22Rv1 (cell line): Measurements from ENCODE around the gene RABGAP1.

Experiments used
- ZFX ChIP-seq: fragments of 450-650 bp; IDR thresholded peaks from 2 replicates; pipeline ENCODE4 v1.6.1; 2017; ENCODE audit warnings: antibody characterized with exemption, borderline replicate concordance
- TF ChIP-seq, protein P1 (sequence below): fragments of 450-650 bp; IDR thresholded peaks from 2 replicates; pipeline ENCODE4 v1.5.1; 2017; ENCODE audit warnings: mild to moderate bottlenecking

DNA sequence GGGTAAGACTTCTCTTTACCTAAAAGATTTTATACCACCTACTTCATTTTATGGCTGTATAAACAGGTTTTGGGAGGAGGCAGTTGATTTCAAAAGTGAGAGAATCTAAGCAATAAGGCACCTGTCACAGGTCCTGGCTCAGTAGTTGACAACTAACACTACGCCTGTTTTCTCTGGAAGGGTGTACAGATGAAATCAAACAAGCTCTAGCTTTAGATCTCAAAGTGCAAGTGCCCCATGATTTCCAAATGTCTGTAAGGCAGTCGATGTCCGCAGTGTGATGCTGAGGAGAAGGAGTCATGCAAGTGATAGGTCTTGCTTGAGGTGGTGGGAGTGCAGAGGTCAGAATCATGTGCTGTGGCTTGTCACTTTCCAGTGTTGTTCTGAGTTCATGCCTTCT, 158.7 kb downstream of the RABGAP1 start:
- TF ChIP-seq, protein P1, sequence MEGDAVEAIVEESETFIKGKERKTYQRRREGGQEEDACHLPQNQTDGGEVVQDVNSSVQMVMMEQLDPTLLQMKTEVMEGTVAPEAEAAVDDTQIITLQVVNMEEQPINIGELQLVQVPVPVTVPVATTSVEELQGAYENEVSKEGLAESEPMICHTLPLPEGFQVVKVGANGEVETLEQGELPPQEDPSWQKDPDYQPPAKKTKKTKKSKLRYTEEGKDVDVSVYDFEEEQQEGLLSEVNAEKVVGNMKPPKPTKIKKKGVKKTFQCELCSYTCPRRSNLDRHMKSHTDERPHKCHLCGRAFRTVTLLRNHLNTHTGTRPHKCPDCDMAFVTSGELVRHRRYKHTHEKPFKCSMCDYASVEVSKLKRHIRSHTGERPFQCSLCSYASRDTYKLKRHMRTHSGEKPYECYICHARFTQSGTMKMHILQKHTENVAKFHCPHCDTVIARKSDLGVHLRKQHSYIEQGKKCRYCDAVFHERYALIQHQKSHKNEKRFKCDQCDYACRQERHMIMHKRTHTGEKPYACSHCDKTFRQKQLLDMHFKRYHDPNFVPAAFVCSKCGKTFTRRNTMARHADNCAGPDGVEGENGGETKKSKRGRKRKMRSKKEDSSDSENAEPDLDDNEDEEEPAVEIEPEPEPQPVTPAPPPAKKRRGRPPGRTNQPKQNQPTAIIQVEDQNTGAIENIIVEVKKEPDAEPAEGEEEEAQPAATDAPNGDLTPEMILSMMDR: no peak
- no peak for TF ChIP-seq ZFX
